K562 (cell line): ENCODE results near the gene THUMPD2.

Source experiments
- CTCF ChIP-seq, 3 experiments: IDR thresholded peaks in 2 of 3; conservative IDR thresholded peaks in 1 of 3; 2 replicates each; pipeline ENCODE4 v1.5.1; 2011 to 2012; ENCODE audit warnings: low read length in 3 of 3, mild to moderate bottlenecking in 3 of 3, control low read depth in 2 of 3, improper control_type of control experiment in 1 of 3, inconsistent platforms in 1 of 3, low read depth in 1 of 3, mixed read lengths in 1 of 3, moderate library complexity in 1 of 3; ENCODE audit not compliant: insufficient read depth in 2 of 3
- FOXJ3 ChIP-seq: sonication (generic); formaldehyde crosslinking; IDR thresholded peaks from 2 replicates; pipeline ENCODE4 v1.4.0; 2020; ENCODE audit warnings: mild to moderate bottlenecking, missing genetic modification reagents
- GABPA ChIP-seq: fragments of 200-800 bp; sonication (Bioruptor generic); conservative IDR thresholded peaks from 2 replicates; pipeline ENCODE4 v1.6.1; 2016; ENCODE audit warnings: low read depth, missing genetic modification characterization, missing compliant biosample characterization
- HSF4 ChIP-seq: fragments of 250-450 bp; sonication (Bioruptor Pico); IDR thresholded peaks from 2 replicates; pipeline ENCODE4 v2.1.2; 2022; ENCODE audit warnings: mild to moderate bottlenecking, moderate library complexity, borderline replicate concordance
- MYC ChIP-seq, 2 experiments: fragments of 250-450 bp in 1 of 2; sonication (Bioruptor Pico) in 1 of 2; IDR thresholded peaks; 2 replicates each; pipeline versions ENCODE4 v1.5.1 to v1.6.1; 2012 to 2021; ENCODE audit warnings: low read depth in 2 of 2, borderline replicate concordance in 1 of 2, improper control_type of control experiment in 1 of 2, low read length in 1 of 2, mild to moderate bottlenecking in 1 of 2, moderate library complexity in 1 of 2
- POLR2AphosphoS5 ChIP-seq: IDR thresholded peaks from 2 replicates; pipeline ENCODE4 v1.6.1; 2011; ENCODE audit warnings: mild to moderate bottlenecking, low read depth, low read length, moderate library complexity; ENCODE audit not compliant: control insufficient read depth, insufficient read depth
- RBM39 ChIP-seq: fragments of 200-400 bp; formaldehyde crosslinking; optimal IDR thresholded peaks from 2 replicates; pipeline ENCODE3; 2018; ENCODE audit warnings: low read depth, low read length
- RFX5 ChIP-seq: IDR thresholded peaks from 2 replicates; pipeline ENCODE4 v1.6.1; 2011; ENCODE audit warnings: low read depth, mild to moderate bottlenecking, improper control_type of control experiment, low read length
- RREB1 ChIP-seq: fragments of 250-450 bp; sonication (Bioruptor Pico); IDR thresholded peaks from 2 replicates; pipeline ENCODE4 v1.4.0; 2020
- U2AF2 ChIP-seq: fragments of 200-400 bp; formaldehyde crosslinking; optimal IDR thresholded peaks from 2 replicates; pipeline ENCODE3; 2017; ENCODE audit warnings: low read depth, mild to moderate bottlenecking, low read length
- YY1 ChIP-seq, 3 experiments: IDR thresholded peaks; 2 replicates each; pipeline ENCODE4 v1.6.1; 2011; ENCODE audit warnings: low read length in 2 of 3, mild to moderate bottlenecking in 2 of 3, moderate library complexity in 2 of 3, borderline replicate concordance in 1 of 3, control low read depth in 1 of 3, low read depth in 1 of 3; ENCODE audit not compliant: insufficient read depth in 3 of 3, insufficient replicate concordance in 2 of 3, control insufficient read depth in 1 of 3, insufficient read length in 1 of 3; ENCODE audit errors: extremely low read depth in 1 of 3

DNA sequence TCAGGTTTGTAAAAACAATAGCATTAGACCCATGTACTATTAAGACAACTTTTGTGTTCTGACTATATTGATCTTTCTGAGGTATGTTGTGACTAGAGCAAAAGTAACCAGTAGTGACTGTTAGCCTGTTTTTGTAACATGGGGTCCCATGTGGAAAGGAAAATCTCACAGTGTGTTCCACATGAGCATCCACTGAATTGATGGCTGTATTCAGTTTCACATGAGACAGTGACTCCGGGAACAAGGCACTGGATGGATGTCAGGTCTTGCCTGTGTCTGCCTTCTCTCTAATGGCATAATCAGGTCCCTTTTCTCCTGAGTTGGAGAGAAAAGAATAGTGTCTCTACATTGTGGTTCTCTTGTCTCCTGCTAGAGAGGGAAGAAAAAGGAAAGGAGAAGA is 85.8 kb downstream of the THUMPD2 start:
- TF ChIP-seq CTCF (IDR thresholded peaks at IDR 0.05 in 2 of 3, conservative IDR thresholded peaks at IDR 0.05 in 1 of 3; ENCODE audit: insufficient read depth in 2 of 3, low read depth in 1 of 3, low read length in 3 of 3): no peak
- TF ChIP-seq U2AF2: no peak
- no peak for TF ChIP-seq RBM39
- TF ChIP-seq RREB1 (CRISPR knock-in tag): no peak
- no peak for TF ChIP-seq RFX5
- no peak for TF ChIP-seq FOXJ3 (CRISPR knock-in tag)
- TF ChIP-seq HSF4 (CRISPR knock-in tag): no peak
- no peak for TF ChIP-seq GABPA (tag)
- no peak for TF ChIP-seq MYC (IDR thresholded peaks at IDR 0.05; ENCODE audit: low read depth, low read length)
- no peak for TF ChIP-seq MYC (CRISPR knock-in tag; IDR thresholded peaks at IDR 0.05; ENCODE audit: borderline replicate concordance, low read depth)
- no peak for TF ChIP-seq YY1 (IDR thresholded peaks at IDR 0.05; ENCODE audit: borderline replicate concordance in 1 of 3, control insufficient read depth in 1 of 3, extremely low read depth in 1 of 3, insufficient read depth in 3 of 3, insufficient read length in 1 of 3, insufficient replicate concordance in 2 of 3, low read depth in 1 of 3, low read length in 2 of 3)
- TF ChIP-seq POLR2AphosphoS5: no peak
